ENCODE results near the gene DPF1. TPM values are rescaled to one million over a fixed set of nuclear protein-coding genes. Genes with fewer than 3 reads are reported as not detected.

The DPF1 gene
- total RNA-seq, 2 donors from 2014 or later: not detected

GRCh38 chr19:38204096-38204495 is 19.9 kb downstream of the DPF1 start:
- peak in 3 of 4 donors; percentile 34 to 43 (median 35) for DNase-seq
- no peaks in the 10 kb centered on the region for H3K27me3 ChIP-seq
- 92 to 96% methylated on average over 8 of the region's 8 CpGs for WGBS, 2 donors
- H3K4me1 ChIP-seq: no peaks in the 10 kb centered on the region
- no peak overlapping the region for H3K4me3 ChIP-seq
- intact Hi-C loops (cut with DNase I): no loop called here
- H3K36me3 ChIP-seq (replicated peaks in 1 of 2; ENCODE audit: insufficient read depth in 1 of 2, low read depth in 2 of 2): peaks cover 6 to 10% of the 10 kb centered on the region in 2 donors
- no peak for ATAC-seq
- TF ChIP-seq POLR2A (IDR thresholded peaks at IDR 0.05) (no peak), CTCF (IDR thresholded peaks at IDR 0.05) (no peak)
- no peak overlapping the region for H3K27ac ChIP-seq
- H3K9me3 ChIP-seq: no peaks in the 10 kb centered on the region

- Histone ChIP-seq H3K4me3 (no peak overlapping the region), H3K9me3 (no peaks in the 10 kb centered on the region), H3K27ac (no peak overlapping the region), H3K4me1 (no peaks in the 10 kb centered on the region), H3K36me3 (replicated peaks in 1 of 2; ENCODE audit: insufficient read depth in 1 of 2, low read depth in 2 of 2) (peaks cover 6 to 10% of the 10 kb centered on the region in 2 donors), H3K27me3 (no peaks in the 10 kb centered on the region)
- TF ChIP-seq CTCF (IDR thresholded peaks at IDR 0.05) (no peak), POLR2A (IDR thresholded peaks at IDR 0.05) (no peak)
- no peak for DNase-seq
- WGBS, 2 donors: 90 to 100% methylated on average over 1 to 12 of the region's 13 CpGs
- intact Hi-C loops (cut with DNase I): no loop called here
- no peak for ATAC-seq
These were observed 20.8 kb downstream of the DPF1 start for GRCh38 chr19:38203197-38203596.

GRCh38 chr19:38202504-38202903 is 21.5 kb downstream of the DPF1 start:
- Histone ChIP-seq H3K4me1 (no peaks in the 10 kb centered on the region), H3K4me3 (no peak overlapping the region), H3K9me3 (no peaks in the 10 kb centered on the region), H3K27ac (no peak overlapping the region), H3K36me3 (replicated peaks in 1 of 2; ENCODE audit: insufficient read depth in 1 of 2, low read depth in 2 of 2) (peaks cover 6 to 10% of the 10 kb centered on the region in 2 donors), H3K27me3 (no peaks in the 10 kb centered on the region)
- no peak for ATAC-seq
- DNase-seq: no peak
- WGBS, 2 donors: 93 to 96% methylated on average over 14 of the region's 14 CpGs
- intact Hi-C loops (cut with DNase I): no loop called here
- TF ChIP-seq POLR2A (IDR thresholded peaks at IDR 0.05): no peak
- TF ChIP-seq CTCF (IDR thresholded peaks at IDR 0.05): no peak

- H3K27me3 ChIP-seq: no peaks in the 10 kb centered on the region
- H3K4me3 ChIP-seq: no peak overlapping the region
- ATAC-seq: no peak
- H3K4me1 ChIP-seq: no peaks in the 10 kb centered on the region
- 92 to 94% methylated on average over 7 to 12 of the region's 15 CpGs for WGBS, 2 donors
- no peak overlapping the region for H3K27ac ChIP-seq
- intact Hi-C loops (cut with DNase I): no loop called here
- peaks cover 7 to 10% of the 10 kb centered on the region in 2 donors for H3K36me3 ChIP-seq (replicated peaks in 1 of 2; ENCODE audit: insufficient read depth in 1 of 2, low read depth in 2 of 2)
- DNase-seq: no peak
- H3K9me3 ChIP-seq: no peaks in the 10 kb centered on the region
- TF ChIP-seq CTCF (IDR thresholded peaks at IDR 0.05): no peak
- no peak for TF ChIP-seq POLR2A (IDR thresholded peaks at IDR 0.05)
These were observed 22.3 kb downstream of the DPF1 start for GRCh38 chr19:38201731-38202130.

- TF ChIP-seq POLR2A (IDR thresholded peaks at IDR 0.05): no peak
- TF ChIP-seq CTCF (IDR thresholded peaks at IDR 0.05): no peak
- intact Hi-C loops (cut with DNase I): no loop called here
- 89 to 98% methylated on average over 10 to 11 of the region's 11 CpGs for WGBS, 2 donors
- no peak overlapping the region for H3K4me3 ChIP-seq
- ATAC-seq (no peak), DNase-seq (no peak)
- no peaks in the 10 kb centered on the region for H3K4me1 ChIP-seq
- peaks cover 4% of the 10 kb centered on the region in 2 donors for H3K36me3 ChIP-seq (replicated peaks in 1 of 2; ENCODE audit: insufficient read depth in 1 of 2, low read depth in 2 of 2)
- no peaks in the 10 kb centered on the region for H3K27me3 ChIP-seq
- H3K27ac ChIP-seq: no peak overlapping the region
- no peaks in the 10 kb centered on the region for H3K9me3 ChIP-seq
These were observed 24.7 kb downstream of the DPF1 start for GRCh38 chr19:38199340-38199739.

Data from body of pancreas (tissue), 4 donors.